ENCODE data around the gene LEPROT. TPM values are rescaled to one million over a fixed set of nuclear protein-coding genes. Genes with fewer than 3 reads are reported as not detected.

The LEPROT gene
- polyA plus RNA-seq, 1 donor (not counting 4 experiments of a cell fraction or from before 2014, with no cell fraction given): 82.5 TPM

DNA sequence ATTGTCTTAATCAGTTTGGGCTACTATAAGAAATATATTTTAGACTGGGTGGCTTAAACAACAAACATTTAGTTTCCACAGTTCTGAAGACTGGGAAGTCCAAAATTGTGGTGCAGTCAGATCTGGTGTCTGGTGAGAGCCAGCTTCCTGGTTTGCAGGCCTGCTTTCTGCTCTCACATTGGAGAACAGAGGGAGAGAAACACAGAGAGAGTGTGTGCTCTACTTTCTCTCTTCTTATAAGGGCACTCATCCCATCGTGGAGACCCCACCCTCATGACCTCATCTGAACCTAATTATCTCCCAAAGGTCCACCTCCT, 4.1 kb downstream of the LEPROT start:
- Histone ChIP-seq H4K20me1 (ENCODE audit: control insufficient read depth, extremely low read depth, insufficient read depth, low read length) (no peaks in the 10 kb centered on the region), H3K27ac (ENCODE audit: control insufficient read depth, insufficient read depth, low read length) (peak overlapping the region; percentile 96), H2AFZ (ENCODE audit: control insufficient read depth, low read length) (no peak overlapping the region), H3K9ac (ENCODE audit: control insufficient read depth, extremely low read depth, insufficient read depth, low read length) (peak overlapping the region; percentile 50), H3K36me3 (ENCODE audit: control insufficient read depth in 2 of 2, extremely low read depth in 1 of 2, insufficient read depth in 2 of 2, low read length in 2 of 2) (peaks cover 7 to 10% of the 10 kb centered on the region in 2 experiments), H3K9me1 (ENCODE audit: control insufficient read depth, extremely low read depth, insufficient read depth, low read length) (no peaks in the 10 kb centered on the region), H3K4me3 (ENCODE audit: control insufficient read depth in 2 of 3, extremely low read depth in 1 of 3, insufficient read depth in 2 of 3, low read depth in 1 of 3, low read length in 3 of 3) (no peak overlapping the region), H3K4me2 (ENCODE audit: control insufficient read depth, extremely low read depth, insufficient read depth, low read depth, low read length) (peak overlapping the region; percentile 85), H3K79me2 (ENCODE audit: control insufficient read depth, insufficient read depth, low read length) (peaks cover 41% of the 10 kb centered on the region), H3K9me3 (ENCODE audit: control insufficient read depth, low read depth, low read length) (no peaks in the 10 kb centered on the region), H3K4me1 (ENCODE audit: control insufficient read depth, extremely low read depth, insufficient read depth, low read length) (peaks cover 57% of the 10 kb centered on the region), H3K27me3 (ENCODE audit: control insufficient read depth, extremely low read depth, insufficient read depth, low read length) (no peaks in the 10 kb centered on the region)
- FAIRE-seq: no peak
- DNase-seq (ENCODE audit: low read depth, low spot score): no peak
- dilution Hi-C loops (cut with MboI; ENCODE audit: extremely low pct_ligation_motif_present, low sequenced_read_pairs): no loop called here
- TF ChIP-seq EZH2 (IDR thresholded peaks at IDR 0.05; ENCODE audit: low read length): no peak
- TF ChIP-seq, protein P1, sequence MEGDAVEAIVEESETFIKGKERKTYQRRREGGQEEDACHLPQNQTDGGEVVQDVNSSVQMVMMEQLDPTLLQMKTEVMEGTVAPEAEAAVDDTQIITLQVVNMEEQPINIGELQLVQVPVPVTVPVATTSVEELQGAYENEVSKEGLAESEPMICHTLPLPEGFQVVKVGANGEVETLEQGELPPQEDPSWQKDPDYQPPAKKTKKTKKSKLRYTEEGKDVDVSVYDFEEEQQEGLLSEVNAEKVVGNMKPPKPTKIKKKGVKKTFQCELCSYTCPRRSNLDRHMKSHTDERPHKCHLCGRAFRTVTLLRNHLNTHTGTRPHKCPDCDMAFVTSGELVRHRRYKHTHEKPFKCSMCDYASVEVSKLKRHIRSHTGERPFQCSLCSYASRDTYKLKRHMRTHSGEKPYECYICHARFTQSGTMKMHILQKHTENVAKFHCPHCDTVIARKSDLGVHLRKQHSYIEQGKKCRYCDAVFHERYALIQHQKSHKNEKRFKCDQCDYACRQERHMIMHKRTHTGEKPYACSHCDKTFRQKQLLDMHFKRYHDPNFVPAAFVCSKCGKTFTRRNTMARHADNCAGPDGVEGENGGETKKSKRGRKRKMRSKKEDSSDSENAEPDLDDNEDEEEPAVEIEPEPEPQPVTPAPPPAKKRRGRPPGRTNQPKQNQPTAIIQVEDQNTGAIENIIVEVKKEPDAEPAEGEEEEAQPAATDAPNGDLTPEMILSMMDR (optimal IDR thresholded peaks at IDR 0.05 in 1 of 3, IDR thresholded peaks at IDR 0.05 in 1 of 3, conservative IDR thresholded peaks at IDR 0.05 in 1 of 3; ENCODE audit: extremely low read depth in 1 of 3, insufficient read depth in 2 of 3, low read length in 3 of 3): no peak

DNA sequence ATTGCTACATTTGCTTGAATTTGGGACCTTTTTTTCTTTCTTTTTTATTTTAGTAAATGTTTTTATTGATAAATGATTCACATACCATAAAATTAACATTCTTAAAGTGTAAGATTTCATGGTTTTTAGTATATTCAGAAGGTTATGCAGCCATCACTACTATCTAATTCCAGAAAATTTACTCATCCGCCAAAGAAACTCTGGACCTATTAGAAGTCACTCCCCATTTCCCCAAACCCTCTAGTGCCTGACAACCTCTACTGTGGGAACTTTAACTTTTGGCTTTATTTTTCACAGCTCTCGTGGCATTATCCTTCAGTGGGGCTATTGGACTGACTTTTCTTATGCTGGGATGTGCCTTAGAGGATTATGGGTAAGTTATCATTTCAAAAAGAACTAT, 4.5 kb downstream of the LEPROT start:
- peak overlapping the region; percentile 85 for H3K4me2 ChIP-seq (ENCODE audit: control insufficient read depth, extremely low read depth, insufficient read depth, low read depth, low read length)
- FAIRE-seq: no peak
- H3K9ac ChIP-seq (ENCODE audit: control insufficient read depth, extremely low read depth, insufficient read depth, low read length): no peak overlapping the region

More for the DNA sequence above, 4.5 kb downstream of the LEPROT start:
- no peaks in the 10 kb centered on the region for H3K27me3 ChIP-seq (ENCODE audit: control insufficient read depth, extremely low read depth, insufficient read depth, low read length)
- no peaks in the 10 kb centered on the region for H3K9me1 ChIP-seq (ENCODE audit: control insufficient read depth, extremely low read depth, insufficient read depth, low read length)
- peaks cover 41% of the 10 kb centered on the region for H3K79me2 ChIP-seq (ENCODE audit: control insufficient read depth, insufficient read depth, low read length)
- H4K20me1 ChIP-seq (ENCODE audit: control insufficient read depth, extremely low read depth, insufficient read depth, low read length): no peaks in the 10 kb centered on the region
- H3K36me3 ChIP-seq (ENCODE audit: control insufficient read depth in 2 of 2, extremely low read depth in 1 of 2, insufficient read depth in 2 of 2, low read length in 2 of 2): peaks cover 7 to 10% of the 10 kb centered on the region in 2 experiments
- H3K4me3 ChIP-seq (ENCODE audit: control insufficient read depth in 2 of 3, extremely low read depth in 1 of 3, insufficient read depth in 2 of 3, low read depth in 1 of 3, low read length in 3 of 3): no peak overlapping the region
- H3K9me3 ChIP-seq (ENCODE audit: control insufficient read depth, low read depth, low read length): no peaks in the 10 kb centered on the region
- H3K27ac ChIP-seq (ENCODE audit: control insufficient read depth, insufficient read depth, low read length): peak overlapping the region; percentile 96
- no peak for DNase-seq (ENCODE audit: low read depth, low spot score)
- no peak overlapping the region for H2AFZ ChIP-seq (ENCODE audit: control insufficient read depth, low read length)
- TF ChIP-seq, protein P1 (optimal IDR thresholded peaks at IDR 0.05 in 1 of 3, IDR thresholded peaks at IDR 0.05 in 1 of 3, conservative IDR thresholded peaks at IDR 0.05 in 1 of 3; ENCODE audit: extremely low read depth in 1 of 3, insufficient read depth in 2 of 3, low read length in 3 of 3): no peak
- TF ChIP-seq EZH2 (IDR thresholded peaks at IDR 0.05; ENCODE audit: low read length): no peak
- peaks cover 57% of the 10 kb centered on the region for H3K4me1 ChIP-seq (ENCODE audit: control insufficient read depth, extremely low read depth, insufficient read depth, low read length)
- dilution Hi-C loops (cut with MboI; ENCODE audit: extremely low pct_ligation_motif_present, low sequenced_read_pairs): no loop called here
